Tibial artery (tissue), 4 donors: ENCODE results near the gene SLC12A5.

ENCODE experiments used
- DNase-seq, 2 donors: peaks; one replicate each; pipeline ENCODE4 v3.0.0-alpha.2; 2019
- H3K27ac ChIP-seq, 2 donors: fragments of 200-600 bp; sonication (generic) in 1 of 2; 1 replicate in 1 of 2; 2 replicates in 1 of 2; pipeline ENCODE4 v1.5.1; 2018 to 2019; ENCODE audit warnings: mild to moderate bottlenecking in 1 of 2
- H3K27me3 ChIP-seq, 2 donors: fragments of 200-600 bp; sonication (generic) in 1 of 2; one replicate each; pipeline versions ENCODE4 v1.5.1 to v1.6.0; 2016 to 2019
- H3K36me3 ChIP-seq, 3 donors: fragments of 200-600 bp; sonication (generic) in 2 of 3; one replicate each; pipeline ENCODE4 v1.5.1; 2016 to 2019; ENCODE audit warnings: mild to moderate bottlenecking in 2 of 3
- H3K4me1 ChIP-seq, 4 donors: fragments of 200-600 bp; sonication (generic) in 2 of 4; 1 replicate in 3 of 4; 2 replicates in 1 of 4; pipeline ENCODE4 v1.5.1; 2016 to 2019
- H3K4me3 ChIP-seq, 2 donors: fragments of 200-600 bp; sonication (generic) in 1 of 2; 1 replicate in 1 of 2; 2 replicates in 1 of 2; pipeline ENCODE4 v1.5.1; 2018 to 2019; ENCODE audit warnings: mild to moderate bottlenecking in 2 of 2
- H3K9me3 ChIP-seq, 3 donors: fragments of 200-600 bp; sonication (generic) in 1 of 3; one replicate each; pipeline ENCODE4 v1.5.1; 2016 to 2019
- intact Hi-C: fragments of 100-400 bp; cut with DNase I; formaldehyde crosslinking; loops from one replicate; pipeline ENCODE4 v1.15.0; 2023; ENCODE audit warnings: low total_unique reads
- TF ChIP-seq, protein P1 (sequence below), 2 experiments: fragments of 200-600 bp in 1 of 2; fragments of 450-650 bp in 1 of 2; IDR thresholded peaks; one replicate each; pipeline ENCODE4 v1.5.1; 2017 to 2019; ENCODE audit warnings: antibody characterized with exemption in 2 of 2, mild to moderate bottlenecking in 1 of 2, moderate library complexity in 1 of 2

SLC12A5 gene

DNA sequence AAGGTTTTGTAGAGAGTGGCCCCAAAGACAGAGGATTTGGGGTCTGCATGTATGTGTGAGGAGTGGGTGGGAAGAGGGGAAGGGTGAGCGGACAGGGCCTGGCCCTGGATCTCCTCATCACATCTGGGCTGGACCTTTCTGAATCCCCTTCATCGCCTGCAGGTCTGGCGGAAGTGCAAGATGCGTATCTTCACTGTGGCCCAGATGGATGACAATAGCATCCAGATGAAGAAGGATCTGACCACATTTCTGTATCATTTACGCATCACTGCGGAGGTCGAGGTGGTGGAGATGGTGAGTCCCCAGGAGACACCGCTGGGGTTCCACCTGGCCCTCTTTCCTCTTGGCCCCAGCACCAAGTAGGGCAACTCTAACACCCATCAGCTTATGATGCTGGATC is 24.4 kb downstream of the SLC12A5 start:
- peaks cover 0 to 16% of the 10 kb centered on the region in 2 donors for H3K27me3 ChIP-seq

GRCh38 chr20:46054606-46055005 is 25.6 kb downstream of the SLC12A5 start:
- intact Hi-C loops = no loop called here
- Histone ChIP-seq H3K27ac (no peak overlapping the region), H3K4me1 (peaks cover 0 to 22% (median 18%) of the 10 kb centered on the region in 4 donors), H3K4me3 (no peak overlapping the region), H3K27me3 (peaks cover 0 to 16% of the 10 kb centered on the region in 2 donors), H3K9me3 (no peaks in the 10 kb centered on the region), H3K36me3 (peaks cover 0 to under 1% (median 0%) of the 10 kb centered on the region in 3 donors)
- TF ChIP-seq, protein P1, sequence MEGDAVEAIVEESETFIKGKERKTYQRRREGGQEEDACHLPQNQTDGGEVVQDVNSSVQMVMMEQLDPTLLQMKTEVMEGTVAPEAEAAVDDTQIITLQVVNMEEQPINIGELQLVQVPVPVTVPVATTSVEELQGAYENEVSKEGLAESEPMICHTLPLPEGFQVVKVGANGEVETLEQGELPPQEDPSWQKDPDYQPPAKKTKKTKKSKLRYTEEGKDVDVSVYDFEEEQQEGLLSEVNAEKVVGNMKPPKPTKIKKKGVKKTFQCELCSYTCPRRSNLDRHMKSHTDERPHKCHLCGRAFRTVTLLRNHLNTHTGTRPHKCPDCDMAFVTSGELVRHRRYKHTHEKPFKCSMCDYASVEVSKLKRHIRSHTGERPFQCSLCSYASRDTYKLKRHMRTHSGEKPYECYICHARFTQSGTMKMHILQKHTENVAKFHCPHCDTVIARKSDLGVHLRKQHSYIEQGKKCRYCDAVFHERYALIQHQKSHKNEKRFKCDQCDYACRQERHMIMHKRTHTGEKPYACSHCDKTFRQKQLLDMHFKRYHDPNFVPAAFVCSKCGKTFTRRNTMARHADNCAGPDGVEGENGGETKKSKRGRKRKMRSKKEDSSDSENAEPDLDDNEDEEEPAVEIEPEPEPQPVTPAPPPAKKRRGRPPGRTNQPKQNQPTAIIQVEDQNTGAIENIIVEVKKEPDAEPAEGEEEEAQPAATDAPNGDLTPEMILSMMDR (IDR thresholded peaks at IDR 0.05) = no peak
- no peak for DNase-seq

More for the DNA sequence above, 24.4 kb downstream of the SLC12A5 start:
- no peak overlapping the region for H3K27ac ChIP-seq
- no peak for DNase-seq
- peaks cover 0 to 13% (median 10%) of the 10 kb centered on the region in 4 donors for H3K4me1 ChIP-seq
- intact Hi-C loops = no loop called here
- no peaks in the 10 kb centered on the region for H3K36me3 ChIP-seq
- TF ChIP-seq, protein P1 (IDR thresholded peaks at IDR 0.05) = no peak
- no peak overlapping the region for H3K4me3 ChIP-seq
- no peaks in the 10 kb centered on the region for H3K9me3 ChIP-seq

GRCh38 chr20:46055269-46055668 is 26.3 kb downstream of the SLC12A5 start:
- intact Hi-C loops = no loop called here
- Histone ChIP-seq H3K27me3 (peaks cover 0 to 16% of the 10 kb centered on the region in 2 donors), H3K4me3 (no peak overlapping the region), H3K36me3 (peaks cover 2 to 8% (median 3%) of the 10 kb centered on the region in 3 donors), H3K9me3 (no peaks in the 10 kb centered on the region), H3K4me1 (peaks cover 0 to 22% (median 18%) of the 10 kb centered on the region in 4 donors), H3K27ac (no peak overlapping the region)
- TF ChIP-seq, protein P1 (IDR thresholded peaks at IDR 0.05) = no peak
- no peak for DNase-seq

- Histone ChIP-seq H3K4me3 (no peak overlapping the region), H3K27me3 (peaks cover 0 to 16% of the 10 kb centered on the region in 2 donors), H3K9me3 (no peaks in the 10 kb centered on the region), H3K27ac (no peak overlapping the region), H3K4me1 (peaks cover 0 to 22% (median 18%) of the 10 kb centered on the region in 4 donors), H3K36me3 (peaks cover 12 to 17% (median 13%) of the 10 kb centered on the region in 3 donors)
- no peak for DNase-seq
- TF ChIP-seq, protein P1 (IDR thresholded peaks at IDR 0.05) = no peak
- intact Hi-C loops = no loop called here
These were observed 27.2 kb downstream of the SLC12A5 start for GRCh38 chr20:46056027-46056833.

GRCh38 chr20:46056970-46057855 is 28.2 kb downstream of the SLC12A5 start:
- intact Hi-C loops = no loop called here
- H3K27me3 ChIP-seq = peaks cover 0 to 16% of the 10 kb centered on the region in 2 donors
- no peaks in the 10 kb centered on the region for H3K9me3 ChIP-seq
- TF ChIP-seq, protein P1 (IDR thresholded peaks at IDR 0.05) = no peak
- no peak overlapping the region for H3K27ac ChIP-seq
- no peak overlapping the region for H3K4me3 ChIP-seq
- peaks cover 22 to 27% (median 22%) of the 10 kb centered on the region in 3 donors for H3K36me3 ChIP-seq
- peak in 1 of 2 donors; percentile 30 for DNase-seq
- peaks cover 0 to 22% (median 18%) of the 10 kb centered on the region in 4 donors for H3K4me1 ChIP-seq
